Measurements from ENCODE around the gene TMTC1.

- TF ChIP-seq CTCF (conservative IDR thresholded peaks at IDR 0.05 in 1 of 2, IDR thresholded peaks at IDR 0.05 in 1 of 2; ENCODE audit: low read depth in 1 of 2, low read length in 2 of 2) (no peak), EZH2 (IDR thresholded peaks at IDR 0.05; ENCODE audit: low read length, missing control alignments) (no peak)
These were observed 134.0 kb downstream of the TMTC1 start for GRCh38 chr12:29649722-29650121.
